OCI-LY7 (cell line): ENCODE results near the gene TPPP. TPM values are rescaled to one million over a fixed set of nuclear protein-coding genes. Genes with fewer than 3 reads are reported as not detected.
"Not testable (repeated sequence)": the region's sequence is repeated elsewhere in the genome, so short reads cannot be mapped to it uniquely, and the experiment has no call there.

ENCODE experiments used
- Bru-seq: library from RNA; stranded (reverse); fragments of 400-500 nt; gene quantifications from one replicate; lab custom pipeline; 2021; lab: Mats Ljungman, UMichigan
- BruChase-seq, 2 experiments: library from RNA; stranded (reverse); fragments of 400-500 nt; gene quantifications; one replicate each; lab custom pipeline; 2021; lab: Mats Ljungman, UMichigan
- BruUV-seq: library from RNA; stranded (reverse); fragments of 400-500 nt; replicated peaks from 2 replicates; lab custom pipeline; 2021; lab: Mats Ljungman, UMichigan
- CTCF ChIA-PET: fragments of 300-600 bp; sonication (Branson Sonifier 250); formaldehyde crosslinking; loops from one replicate; lab custom pipeline; 2022; ENCODE audit warnings: antibody characterized with exemption; ENCODE audit not compliant: unreplicated experiment; lab: Charles Lee
- POLR2A ChIA-PET: fragments of 300-600 bp; sonication (Branson Sonifier 250); formaldehyde crosslinking; loops from one replicate; lab custom pipeline; 2022; ENCODE audit warnings: antibody characterized with exemption; lab: Charles Lee
- DNase-seq: peaks from one replicate; pipeline ENCODE4 v3.0.0-alpha.2; 2015; ENCODE audit warnings: low spot score
- H2AFZ ChIP-seq: fragments of 200-600 bp; sonication (generic), shearing (Covaris generic); 2 replicates; pipeline ENCODE4 v1.6.1; 2014; ENCODE audit warnings: mild to moderate bottlenecking, antibody characterized with exemption, low read length, moderate library complexity
- H3K27ac ChIP-seq: fragments of 200-600 bp; sonication (generic); 2 replicates; pipeline ENCODE4 v1.5.1; 2014; ENCODE audit warnings: mixed run types, low read depth, mild to moderate bottlenecking, moderate library complexity, low read length, inconsistent platforms; ENCODE audit not compliant: poor library complexity, severe bottlenecking
- H3K36me3 ChIP-seq: fragments of 200-600 bp; sonication (generic); 2 replicates; pipeline ENCODE4 v1.6.1; 2014; ENCODE audit warnings: mild to moderate bottlenecking, antibody characterized with exemption, low read length, moderate library complexity, mixed read lengths; ENCODE audit not compliant: insufficient read depth
- H3K4me1 ChIP-seq: fragments of 200-600 bp; sonication (generic); 2 replicates; pipeline ENCODE4 v1.5.1; 2014; ENCODE audit warnings: mild to moderate bottlenecking, low read length; ENCODE audit not compliant: insufficient read depth, poor library complexity, severe bottlenecking
- H3K4me2 ChIP-seq: fragments of 200-600 bp; sonication (generic); 2 replicates; pipeline ENCODE4 v1.6.1; 2014; ENCODE audit warnings: mild to moderate bottlenecking, low read length
- H3K4me3 ChIP-seq: fragments of 200-600 bp; sonication (generic); 2 replicates; pipeline ENCODE4 v1.5.1; 2014; ENCODE audit warnings: mild to moderate bottlenecking, low read depth, low read length; ENCODE audit not compliant: poor library complexity, severe bottlenecking
- H3K79me2 ChIP-seq: fragments of 200-600 bp; sonication (generic); 2 replicates; pipeline ENCODE4 v1.6.1; 2016; ENCODE audit warnings: low read depth, mild to moderate bottlenecking, low read length, moderate library complexity, mixed read lengths; ENCODE audit not compliant: insufficient read depth
- H3K9me2 ChIP-seq: fragments of 200-600 bp; sonication (generic); 2 replicates; pipeline ENCODE4 v1.6.1; 2016; ENCODE audit warnings: mild to moderate bottlenecking, low read length, mixed read lengths; ENCODE audit not compliant: insufficient read depth
- H3K9me3 ChIP-seq: fragments of 200-600 bp; sonication (generic); 2 replicates; pipeline ENCODE4 v1.6.1; 2014; ENCODE audit warnings: mild to moderate bottlenecking, mixed run types, low read length, mixed read lengths
- H4K20me1 ChIP-seq: fragments of 200-600 bp; sonication (generic); 2 replicates; pipeline ENCODE4 v1.6.1; 2014; ENCODE audit warnings: mild to moderate bottlenecking, antibody characterized with exemption, low read length, moderate library complexity, mixed read lengths; ENCODE audit not compliant: insufficient read depth
- intact Hi-C: fragments of 100-400 bp; cut with micrococcal nuclease; formaldehyde crosslinking; loops from one replicate; pipeline ENCODE4 v1.10.0; 2022; ENCODE audit not compliant: unreplicated experiment
- long read RNA-seq: library from polyadenylated mRNA; stranded (forward); transcript quantifications from one replicate; pipeline ENCODE4 v2.0.0, GENCODE V29; 2022
- total RNA-seq, 2 experiments: library from RNA; depleted of rRNA in 1 of 2; stranded (reverse); fragments of >200 nt in 1 of 2; shearing (Covaris generic) in 1 of 2; gene quantifications; 2 replicates each; pipeline ENCODE4 v1.2.3, GENCODE V29; 2014 to 2022

The TPPP gene
- not detected in 2 replicates for total RNA-seq (2014; rRNA removed; shearing (Covaris generic))
- not detected in 2 replicates for total RNA-seq (2022)
- not detected for Bru-seq, nascent RNA
- BruChase-seq, experiment 1, labeled RNA remaining after a 6-hour chase: percentile 4 among the genes with signal in this experiment
- percentile 4 among the genes with signal in this experiment for BruChase-seq, experiment 2, labeled RNA remaining after a 2-hour chase
- long read RNA-seq, partial matches to known transcripts: 0 of 71 reads
- long read RNA-seq, other reads (novel, unspliced or antisense): 71 of 71 reads

DNA sequence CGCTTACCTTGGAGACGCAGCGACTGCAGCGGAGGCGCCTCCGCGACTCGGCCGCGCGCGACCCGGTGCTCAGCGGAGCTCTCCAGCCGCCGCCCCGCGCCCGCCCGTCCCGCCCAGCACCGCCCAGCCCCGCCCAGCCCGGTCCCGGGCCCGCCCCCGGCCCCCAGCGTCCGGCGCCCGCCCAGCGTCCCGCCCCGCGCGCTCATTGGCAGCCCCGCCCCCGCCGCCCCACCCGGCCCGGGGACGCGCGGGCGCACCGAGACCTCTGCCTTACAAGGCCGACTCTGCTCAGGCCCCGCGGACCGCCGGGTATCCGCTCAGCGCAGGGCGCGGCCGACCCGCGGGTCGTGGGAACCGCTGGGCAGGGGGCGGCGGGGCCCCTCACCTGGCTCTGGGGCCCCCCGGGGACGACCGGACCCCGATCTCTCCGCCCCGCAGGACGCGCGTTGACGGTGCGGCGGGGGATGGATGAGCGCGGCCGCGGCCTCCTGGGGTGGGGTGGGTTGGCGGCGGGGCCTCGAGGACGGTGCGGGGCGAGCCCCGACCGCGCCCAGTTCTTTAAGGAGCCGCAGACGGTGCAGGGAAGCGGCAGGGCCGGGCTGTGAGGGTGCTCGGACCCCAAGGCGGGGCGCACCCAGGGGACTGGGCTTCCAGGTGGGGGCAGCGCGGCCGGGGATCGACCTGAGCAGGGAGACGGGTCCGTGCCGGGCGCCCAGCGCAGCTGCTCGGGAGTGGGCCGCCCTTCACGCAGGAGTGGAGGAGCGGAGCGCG, at the start of gene TPPP:
TSS of gene TPPP (minus strand) at position 82 of the 771 bp plus-strand sequence. CDS start 15,292 bp downstream, outside the sequence.
- H3K4me1 ChIP-seq, H3K4me3 ChIP-seq, BruUV-seq, H3K9me3 ChIP-seq, H3K27ac ChIP-seq, H4K20me1 ChIP-seq, intact Hi-C loops, H2AFZ ChIP-seq, POLR2A ChIA-PET, H3K9me2 ChIP-seq, H3K36me3 ChIP-seq, DNase-seq, CTCF ChIA-PET, H3K79me2 ChIP-seq: not testable (repeated sequence)
- H3K4me2 ChIP-seq: peak within 1 kb of the TSS; percentile 26; the same call in 1 of the 2 replicates

DNA sequence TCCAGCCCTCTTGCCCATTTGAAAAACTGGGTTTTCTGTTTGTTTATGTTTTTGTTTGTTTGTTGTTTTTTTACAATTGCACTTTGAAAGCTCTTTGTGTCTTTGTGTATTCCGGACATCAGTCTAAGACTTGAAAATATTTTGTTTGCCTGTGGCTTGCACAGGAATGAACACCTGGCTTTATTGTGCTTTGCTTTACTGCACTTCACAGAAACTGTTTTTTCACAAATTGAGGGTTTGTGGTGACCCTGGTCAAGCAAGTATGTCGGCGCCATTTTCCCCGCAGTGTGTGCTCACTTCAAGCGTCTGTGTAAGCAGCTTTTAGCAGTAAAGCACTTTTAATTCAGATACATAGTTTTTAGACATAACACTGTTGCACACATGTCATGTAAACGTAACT, 49.1 kb upstream of the TPPP start:
- POLR2A ChIA-PET, H2AFZ ChIP-seq, H3K79me2 ChIP-seq, H3K4me1 ChIP-seq, H4K20me1 ChIP-seq, H3K36me3 ChIP-seq, CTCF ChIA-PET, H3K4me2 ChIP-seq, BruUV-seq, H3K27ac ChIP-seq, H3K9me2 ChIP-seq, H3K4me3 ChIP-seq, H3K9me3 ChIP-seq, intact Hi-C loops, DNase-seq: not testable (repeated sequence)

DNA sequence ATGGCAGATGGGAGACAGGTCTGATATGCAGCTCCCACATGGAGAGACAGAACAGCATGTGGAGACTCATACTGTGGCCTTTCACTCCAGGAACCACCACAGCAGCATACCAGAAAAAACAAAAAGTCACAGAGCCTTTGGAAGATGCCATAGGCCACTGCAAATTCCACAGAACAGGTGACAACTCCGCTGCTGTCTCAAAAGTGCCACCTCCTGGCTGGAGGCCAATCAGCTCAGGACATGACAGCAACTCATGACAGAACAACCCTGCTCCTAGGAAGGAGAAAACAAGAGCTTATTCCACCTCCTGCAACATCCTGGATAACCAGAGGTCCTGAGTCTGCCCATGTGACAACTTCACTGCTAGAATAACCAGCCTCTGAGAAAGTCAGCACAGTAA, 41.0 kb upstream of the TPPP start:
- H3K9me3 ChIP-seq, H3K79me2 ChIP-seq, H3K4me3 ChIP-seq, H2AFZ ChIP-seq, H3K4me1 ChIP-seq, H3K36me3 ChIP-seq, H3K4me2 ChIP-seq, DNase-seq, BruUV-seq, H3K9me2 ChIP-seq, H3K27ac ChIP-seq, intact Hi-C loops, H4K20me1 ChIP-seq, POLR2A ChIA-PET, CTCF ChIA-PET: not testable (repeated sequence)

DNA sequence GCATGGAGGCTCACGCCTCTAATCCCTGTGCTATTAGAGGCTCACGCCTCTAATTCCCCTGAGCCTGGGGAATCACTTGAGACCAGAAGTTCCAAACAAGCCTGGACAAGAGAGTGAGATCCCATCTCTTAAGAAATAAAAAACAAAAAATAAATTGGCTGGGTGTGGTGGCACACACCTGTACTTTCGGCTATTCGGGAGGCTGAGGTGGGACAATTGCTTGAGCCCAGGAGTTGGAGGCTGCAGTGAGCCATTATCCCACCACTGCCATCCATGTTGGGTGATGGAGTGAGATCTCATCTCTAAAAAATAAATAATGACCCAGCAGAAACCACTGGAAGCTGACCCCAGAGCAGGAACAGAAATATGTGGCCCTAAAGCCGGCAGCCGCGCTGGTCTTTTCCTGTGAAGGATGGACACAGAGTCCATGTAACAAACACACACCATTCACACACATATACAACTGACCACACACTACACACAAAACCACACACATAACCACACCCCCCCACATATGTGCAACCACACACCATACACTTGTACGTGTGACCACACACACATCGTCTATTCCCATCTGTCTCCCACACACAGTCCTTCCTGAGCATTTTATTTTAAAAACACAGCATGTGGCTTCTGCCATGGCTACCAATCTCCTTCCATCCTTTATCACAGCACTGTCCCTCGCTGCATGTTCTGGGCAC, 39.8 kb upstream of the TPPP start:
- DNase-seq, H3K4me3 ChIP-seq, H2AFZ ChIP-seq, H4K20me1 ChIP-seq, intact Hi-C loops, H3K4me2 ChIP-seq, POLR2A ChIA-PET, H3K79me2 ChIP-seq, H3K9me3 ChIP-seq, H3K27ac ChIP-seq, CTCF ChIA-PET, H3K36me3 ChIP-seq, H3K4me1 ChIP-seq, BruUV-seq, H3K9me2 ChIP-seq: not testable (repeated sequence)

DNA sequence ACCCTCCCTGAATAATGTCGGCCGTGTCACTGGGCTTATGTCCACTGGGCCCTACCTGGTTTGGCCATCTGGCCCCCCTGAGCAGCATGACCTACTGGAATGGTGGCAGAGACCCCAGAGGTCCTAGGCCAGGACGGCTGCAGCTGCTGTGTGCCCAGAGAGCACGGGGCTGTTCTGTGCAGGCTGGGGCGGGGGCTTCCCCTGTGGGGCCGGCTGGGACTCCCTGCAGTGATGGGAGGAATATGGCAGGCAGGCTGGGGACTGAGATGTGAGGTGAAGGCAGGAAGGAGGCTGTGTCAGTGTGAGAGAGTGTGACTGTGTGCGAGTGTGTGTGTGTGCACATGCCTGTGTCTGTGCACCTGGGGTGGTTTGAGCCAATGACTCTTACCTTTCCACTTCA, 36.1 kb upstream of the TPPP start:
- H3K27ac ChIP-seq, H2AFZ ChIP-seq, H3K4me1 ChIP-seq, intact Hi-C loops, BruUV-seq, H3K4me2 ChIP-seq, POLR2A ChIA-PET, H3K9me3 ChIP-seq, H4K20me1 ChIP-seq, H3K36me3 ChIP-seq, H3K79me2 ChIP-seq, H3K4me3 ChIP-seq, DNase-seq, H3K9me2 ChIP-seq, CTCF ChIA-PET: not testable (repeated sequence)

DNA sequence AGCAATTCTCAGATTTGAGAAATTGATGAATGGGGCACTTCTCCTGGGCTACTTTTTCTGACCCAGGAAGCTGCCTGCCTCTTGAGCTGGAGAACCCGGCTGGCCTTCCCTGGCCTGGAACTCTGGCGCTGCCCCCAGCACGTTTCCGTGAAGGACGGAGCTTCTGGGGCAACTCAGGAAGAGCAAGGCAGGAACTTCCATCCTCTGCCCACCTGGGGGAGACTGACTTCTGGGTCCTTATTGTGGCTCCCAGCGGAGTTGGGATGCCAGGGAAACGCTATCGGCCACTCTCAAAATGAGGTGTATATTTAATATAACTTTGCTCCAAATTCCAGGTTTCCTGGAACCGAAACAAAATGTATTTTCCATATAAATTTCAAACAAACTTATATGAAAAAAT, 33.9 kb upstream of the TPPP start:
- H3K4me1 ChIP-seq, H3K27ac ChIP-seq, H3K4me2 ChIP-seq, H3K36me3 ChIP-seq, CTCF ChIA-PET, H3K9me3 ChIP-seq, POLR2A ChIA-PET, H3K79me2 ChIP-seq, H3K4me3 ChIP-seq, intact Hi-C loops, BruUV-seq, H2AFZ ChIP-seq, H3K9me2 ChIP-seq, H4K20me1 ChIP-seq: not testable (repeated sequence)
- DNase-seq: peak; percentile 2
